GM06990 (cell line): Measurements from ENCODE around the gene LDLRAD2.
"Not testable (repeated sequence)": the region's sequence is repeated elsewhere in the genome, so short reads cannot be mapped to it uniquely, and the experiment has no call there.

Source experiments
- DNase-seq: peaks from one replicate; pipeline ENCODE4 v3.0.0-alpha.2; 2011; ENCODE audit not compliant: insufficient read length; ENCODE audit errors: extremely low read depth
- H3K27me3 ChIP-seq: replicated peaks from 2 replicates; pipeline ENCODE4 v1.6.0; 2011; ENCODE audit warnings: low read length; ENCODE audit not compliant: control insufficient read depth, insufficient read depth
- H3K36me3 ChIP-seq: 2 replicates; pipeline ENCODE4 v1.5.1; 2011; ENCODE audit warnings: low read length; ENCODE audit not compliant: control insufficient read depth, insufficient read depth
- H3K4me3 ChIP-seq: replicated peaks from 2 replicates; pipeline ENCODE4 v1.5.1; 2011; ENCODE audit warnings: low read depth, mild to moderate bottlenecking, control low read depth, low read length
- CTCF ChIP-seq: IDR thresholded peaks from 2 replicates; pipeline ENCODE4 v1.5.1; 2011; ENCODE audit warnings: low read length, control low read depth, mild to moderate bottlenecking, inconsistent platforms; ENCODE audit not compliant: insufficient read depth, poor library complexity, severe bottlenecking

Gene LDLRAD2

GRCh38 chr1:21770201-21770600 lies 41.9 kb upstream of the LDLRAD2 start:
- H3K36me3 ChIP-seq, result peaks cover 2% of the 10 kb centered on the region
- TF ChIP-seq CTCF, result no peak
- H3K27me3 ChIP-seq, result no peaks in the 10 kb centered on the region
- DNase-seq, result no peak
- H3K4me3 ChIP-seq, result no peak overlapping the region

DNA sequence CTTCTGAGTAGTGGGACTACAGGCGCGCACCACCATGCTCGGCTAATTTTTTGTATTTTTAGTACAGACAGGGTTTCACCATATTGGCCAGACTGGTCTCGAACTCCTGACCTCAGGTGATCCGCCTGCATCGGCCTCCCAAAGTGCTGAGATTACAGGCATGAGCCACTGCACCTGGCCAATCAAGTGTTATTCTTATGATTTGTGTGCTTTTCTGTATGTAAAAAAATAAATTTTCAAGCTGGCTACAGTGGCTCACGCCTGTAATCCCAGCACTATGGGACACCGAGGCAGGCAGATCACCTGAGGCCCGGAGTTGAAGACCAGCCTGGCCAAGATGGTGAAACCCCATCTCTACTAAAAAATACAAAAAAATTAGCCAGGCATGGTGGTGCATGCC lies 41.5 kb upstream of the LDLRAD2 start:
- DNase-seq, H3K27me3 ChIP-seq, H3K36me3 ChIP-seq, H3K4me3 ChIP-seq: not testable (repeated sequence)

GRCh38 chr1:21771672-21772071 lies 40.4 kb upstream of the LDLRAD2 start:
- H3K27me3 ChIP-seq, DNase-seq, H3K4me3 ChIP-seq, H3K36me3 ChIP-seq: not testable (repeated sequence)

DNA sequence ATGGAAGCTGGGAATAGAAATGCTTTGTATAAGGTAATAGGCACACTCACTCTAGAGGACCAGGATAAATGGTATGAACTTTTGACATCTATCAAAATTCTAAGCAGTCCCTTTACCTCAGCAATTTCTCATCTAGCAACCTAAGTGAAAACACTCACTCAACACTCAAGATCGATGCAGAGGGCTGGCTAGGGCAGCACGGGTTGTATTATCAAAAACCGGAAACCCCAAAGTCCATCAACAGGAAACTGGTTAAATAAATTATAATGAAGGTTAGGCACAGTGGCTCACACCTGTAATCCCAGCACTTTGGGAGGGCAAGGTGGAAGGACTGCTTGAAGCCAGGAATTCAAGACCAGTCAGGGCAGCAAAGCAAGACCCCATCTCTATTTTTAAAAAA lies 38.5 kb upstream of the LDLRAD2 start:
- H3K36me3 ChIP-seq, result peaks cover 2% of the 10 kb centered on the region
- H3K27me3 ChIP-seq, result no peaks in the 10 kb centered on the region
- DNase-seq, result no peak
- no peak overlapping the region for H3K4me3 ChIP-seq
- no peak for TF ChIP-seq CTCF

DNA sequence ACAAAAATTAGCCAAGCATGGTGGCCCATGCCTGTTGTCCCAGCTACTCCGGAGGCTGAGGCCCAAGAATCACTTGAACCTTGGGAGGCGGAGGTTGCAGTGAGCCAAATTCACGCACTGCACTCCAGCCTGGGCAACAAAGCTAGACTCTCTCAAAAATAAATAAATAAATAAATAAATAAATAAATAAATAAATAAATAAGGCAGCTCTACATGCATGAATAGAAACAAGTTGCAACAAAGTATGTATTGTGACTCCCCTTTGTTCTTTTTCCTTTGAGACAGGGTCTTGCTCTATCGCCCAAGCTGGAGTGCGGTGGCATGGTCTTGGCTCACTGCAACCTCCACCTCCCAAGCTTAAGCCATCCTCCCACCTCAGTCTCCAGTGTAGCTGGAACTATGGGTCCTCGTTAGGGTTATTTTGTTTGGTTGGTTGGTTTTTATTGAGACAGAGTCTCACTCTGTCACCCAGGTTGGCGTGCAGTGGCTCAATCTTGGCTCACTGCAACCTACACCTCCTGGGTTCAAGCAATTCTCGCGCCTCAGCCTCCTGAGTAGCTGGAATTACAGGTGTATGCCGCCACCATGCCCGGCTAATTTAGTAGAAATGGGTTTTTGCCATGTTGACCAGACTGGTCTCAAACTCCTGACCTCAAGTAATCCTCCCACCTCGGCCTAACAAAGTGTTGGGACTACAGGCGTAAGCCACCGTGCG lies 37.1 kb upstream of the LDLRAD2 start:
- TF ChIP-seq CTCF, result no peak
- no peaks in the 10 kb centered on the region; the same call in 1 of the 2 replicates for H3K36me3 ChIP-seq
- no peaks in the 10 kb centered on the region for H3K27me3 ChIP-seq
- DNase-seq, result no peak
- H3K4me3 ChIP-seq, result no peak overlapping the region

GRCh38 chr1:21775550-21775914 lies 36.5 kb upstream of the LDLRAD2 start:
- no peak for TF ChIP-seq CTCF
- Histone ChIP-seq H3K36me3 (no peaks in the 10 kb centered on the region; the same call in 1 of the 2 replicates), H3K27me3 (no peaks in the 10 kb centered on the region), H3K4me3 (no peak overlapping the region)
- DNase-seq, result no peak
